ENCODE measurements around the gene SLC39A12.
"Not testable (repeated sequence)": the region's sequence is repeated elsewhere in the genome, so short reads cannot be mapped to it uniquely, and the experiment has no call there.

The SLC39A12 gene

GRCh38 chr10:17951868-17952371, at the start of gene SLC39A12:
Gene SLC39A12, plus strand, starts transcription at chr10:17951918. Its CDS starts 1,359 bp downstream, at chr10:17953277.
- in situ Hi-C loops (cut with MboI; ENCODE audit: low sequenced_read_pairs), result no loop called here

- in situ Hi-C loops (cut with MboI; ENCODE audit: low sequenced_read_pairs), result no loop called here
Observed at GRCh38 chr10:17904564-17904963, 47.2 kb upstream of the SLC39A12 start.

- in situ Hi-C loops (cut with MboI; ENCODE audit: low sequenced_read_pairs), result no loop called here
Observed at GRCh38 chr10:17905491-17905890, 46.2 kb upstream of the SLC39A12 start.

GRCh38 chr10:17906002-17906401, 45.7 kb upstream of the SLC39A12 start:
- in situ Hi-C loops (cut with MboI; ENCODE audit: low sequenced_read_pairs), result no loop called here

- in situ Hi-C loops (cut with MboI; ENCODE audit: low sequenced_read_pairs), result no loop called here
Observed at GRCh38 chr10:17907641-17908040, 44.1 kb upstream of the SLC39A12 start.

- in situ Hi-C loops (cut with MboI; ENCODE audit: low sequenced_read_pairs), result no loop called here
Observed at GRCh38 chr10:17910125-17910789, 41.5 kb upstream of the SLC39A12 start.

- in situ Hi-C loops (cut with MboI; ENCODE audit: low sequenced_read_pairs), result no loop called here
Observed at GRCh38 chr10:17912754-17913153, 39.0 kb upstream of the SLC39A12 start.

- in situ Hi-C loops (cut with MboI; ENCODE audit: low sequenced_read_pairs), result no loop called here
Observed at GRCh38 chr10:17913604-17914003, 38.1 kb upstream of the SLC39A12 start.

- in situ Hi-C loops (cut with MboI; ENCODE audit: low sequenced_read_pairs), result no loop called here
Observed at GRCh38 chr10:17914169-17915045, 37.3 kb upstream of the SLC39A12 start.

- in situ Hi-C loops (cut with MboI; ENCODE audit: low sequenced_read_pairs), result no loop called here
Observed at GRCh38 chr10:17915181-17915580, 36.5 kb upstream of the SLC39A12 start.

- in situ Hi-C loops (cut with MboI; ENCODE audit: low sequenced_read_pairs), result no loop called here
Observed at GRCh38 chr10:17918187-17918903, 33.4 kb upstream of the SLC39A12 start.

GRCh38 chr10:17921378-17921777, 30.3 kb upstream of the SLC39A12 start:
- in situ Hi-C loops (cut with MboI; ENCODE audit: low sequenced_read_pairs), result no loop called here

- in situ Hi-C loops (cut with MboI; ENCODE audit: low sequenced_read_pairs), result no loop called here
Observed at GRCh38 chr10:17923728-17924127, 28.0 kb upstream of the SLC39A12 start.

GRCh38 chr10:17943033-17943745, 8.5 kb upstream of the SLC39A12 start:
- in situ Hi-C loops (cut with MboI; ENCODE audit: low sequenced_read_pairs), result no loop called here

- in situ Hi-C loops (cut with MboI; ENCODE audit: low sequenced_read_pairs), result not testable (repeated sequence)
Observed at GRCh38 chr10:17950269-17950668, 1.4 kb upstream of the SLC39A12 start.

GRCh38 chr10:17950726-17951125, 992 bp upstream of the SLC39A12 start:
- in situ Hi-C loops (cut with MboI; ENCODE audit: low sequenced_read_pairs), result no loop called here

- in situ Hi-C loops (cut with MboI; ENCODE audit: low sequenced_read_pairs), result not testable (repeated sequence)
Observed at GRCh38 chr10:17954372-17954771, 2.7 kb downstream of the SLC39A12 start.

GRCh38 chr10:17954861-17955260, 3.1 kb downstream of the SLC39A12 start:
- in situ Hi-C loops (cut with MboI; ENCODE audit: low sequenced_read_pairs), result no loop called here

- in situ Hi-C loops (cut with MboI; ENCODE audit: low sequenced_read_pairs), result no loop called here
Observed at GRCh38 chr10:17958049-17958448, 6.3 kb downstream of the SLC39A12 start.

GRCh38 chr10:17959870-17960269, 8.2 kb downstream of the SLC39A12 start:
- in situ Hi-C loops (cut with MboI; ENCODE audit: low sequenced_read_pairs), result no loop called here
